Endothelial cell of umbilical vein (primary cell): ENCODE data around the gene TBC1D5. TPM values are rescaled to one million over a fixed set of nuclear protein-coding genes. Genes with fewer than 3 reads are reported as not detected.

ENCODE experiments used
- BruUV-seq: library from RNA; stranded (reverse); fragments of 400-500 nt; replicated peaks from 2 replicates; lab custom pipeline; 2021; lab: Mats Ljungman, UMichigan
- CTCF ChIA-PET: fragments of 300-600, 350-600 bp; sonication (Branson Sonifier 250); formaldehyde crosslinking; loops from one replicate; lab custom pipeline; 2021; ENCODE audit warnings: antibody characterized with exemption, inconsistent platforms; lab: Charles Lee
- POLR2A ChIA-PET: fragments of 300-600, 350-600 bp; sonication (Branson Sonifier 250); formaldehyde crosslinking; loops from one replicate; lab custom pipeline; 2021; ENCODE audit warnings: antibody characterized with exemption, inconsistent platforms; lab: Charles Lee
- DNase-seq: peaks from one replicate; pipeline ENCODE4 v3.0.0-alpha.2; 2011; ENCODE audit warnings: low read depth, low spot score
- FAIRE-seq: peaks from 2 replicates; lab custom pipeline; 2011; peaks lifted over from hg19 to GRCh38; lab: Jason Lieb, UNC
- H2AFZ ChIP-seq: 2 replicates; pipeline ENCODE4 v1.6.0; 2012; ENCODE audit warnings: low read depth, low read length, control low read depth, inconsistent platforms
- H3K27ac ChIP-seq: 2 replicates; pipeline ENCODE4 v1.5.1; 2011; ENCODE audit warnings: low read depth, mild to moderate bottlenecking, control low read depth, low read length, moderate library complexity; ENCODE audit not compliant: insufficient read depth
- H3K27me3 ChIP-seq, 2 experiments: 2 replicates each; pipeline versions ENCODE4 v1.6.0 to v1.6.1; 2011; ENCODE audit warnings: low read length in 2 of 2, mixed read lengths in 1 of 2; ENCODE audit not compliant: control insufficient read depth in 2 of 2, insufficient read depth in 2 of 2
- H3K36me3 ChIP-seq, 2 experiments: 2 replicates in 1 of 2; 3 replicates in 1 of 2; pipeline ENCODE4 v1.5.1; 2011; ENCODE audit warnings: low read length in 2 of 2, mild to moderate bottlenecking in 1 of 2, moderate library complexity in 1 of 2; ENCODE audit not compliant: control insufficient read depth in 2 of 2, insufficient read depth in 2 of 2; ENCODE audit errors: extremely low read depth in 1 of 2
- H3K4me1 ChIP-seq: 3 replicates; pipeline ENCODE4 v1.5.1; 2011; ENCODE audit warnings: mild to moderate bottlenecking, low read length; ENCODE audit not compliant: control insufficient read depth, insufficient read depth; ENCODE audit errors: extremely low read depth
- H3K4me2 ChIP-seq: 2 replicates; pipeline ENCODE4 v1.6.1; 2011; ENCODE audit warnings: low read length, control low read depth, mixed read lengths; ENCODE audit not compliant: insufficient read depth
- H3K4me3 ChIP-seq, 3 experiments: fragments of 200-600 bp in 1 of 3; sonication (generic), shearing (Covaris generic) in 1 of 3; replicated peaks in 1 of 3; 2 replicates each; pipeline ENCODE4 v1.5.1; 2011 to 2016; ENCODE audit warnings: control low read depth in 3 of 3, low read length in 3 of 3, mild to moderate bottlenecking in 2 of 3, inconsistent platforms in 1 of 3, low read depth in 1 of 3, moderate library complexity in 1 of 3; ENCODE audit not compliant: insufficient read depth in 1 of 3
- H3K79me2 ChIP-seq: 2 replicates; pipeline ENCODE4 v1.6.0; 2012; ENCODE audit warnings: low read length, inconsistent platforms; ENCODE audit not compliant: control insufficient read depth, insufficient read depth
- H3K9ac ChIP-seq: replicated peaks from 2 replicates; pipeline ENCODE3; 2011; ENCODE audit warnings: low read length, control low read depth; ENCODE audit not compliant: insufficient read depth; ENCODE audit errors: extremely low read depth
- H3K9me1 ChIP-seq: replicated peaks from 3 replicates; pipeline ENCODE4 v1.6.0; 2011; ENCODE audit warnings: mild to moderate bottlenecking, low read length; ENCODE audit not compliant: control insufficient read depth, insufficient read depth; ENCODE audit errors: extremely low read depth
- H3K9me3 ChIP-seq: replicated peaks from 2 replicates; pipeline ENCODE4 v1.5.1; 2012; ENCODE audit warnings: low read length, inconsistent platforms; ENCODE audit not compliant: control insufficient read depth, insufficient read depth
- H4K20me1 ChIP-seq: replicated peaks from 2 replicates; pipeline ENCODE3; 2011; ENCODE audit warnings: mild to moderate bottlenecking, low read length; ENCODE audit not compliant: control insufficient read depth, insufficient read depth; ENCODE audit errors: extremely low read depth
- EZH2 ChIP-seq: IDR thresholded peaks from 2 replicates; pipeline ENCODE4 v1.6.1; 2012; ENCODE audit warnings: borderline replicate concordance, low read depth, mild to moderate bottlenecking, moderate library complexity, low read length, inconsistent platforms; ENCODE audit not compliant: severe bottlenecking
- FOS ChIP-seq: IDR thresholded peaks from 2 replicates; pipeline ENCODE4 v1.6.1; 2011; ENCODE audit warnings: mild to moderate bottlenecking, low read length, moderate library complexity, borderline replicate concordance; ENCODE audit not compliant: insufficient read depth
- JUN ChIP-seq: IDR thresholded peaks from 2 replicates; pipeline ENCODE4 v1.6.1; 2011; ENCODE audit warnings: borderline replicate concordance, low read depth; ENCODE audit not compliant: insufficient read length, insufficient read depth
- MAX ChIP-seq: IDR thresholded peaks from 2 replicates; pipeline ENCODE4 v1.6.1; 2011; ENCODE audit not compliant: insufficient read depth, insufficient read length
- MYC ChIP-seq: IDR thresholded peaks from one replicate; pipeline ENCODE4 v1.6.1; 2011; ENCODE audit warnings: mild to moderate bottlenecking, low read depth, low read length
- POLR2AphosphoS5 ChIP-seq: IDR thresholded peaks from 2 replicates; pipeline ENCODE4 v1.6.1; 2012; ENCODE audit warnings: low read depth, mild to moderate bottlenecking, control low read depth, low read length, moderate library complexity; ENCODE audit not compliant: insufficient read depth
- dilution Hi-C: fragments of 300-500 bp; cut with MboI; formaldehyde crosslinking; loops from one replicate; pipeline ENCODE4 v1.15.0; 2019; ENCODE audit warnings: low sequenced_read_pairs; ENCODE audit not compliant: extremely low pct_ligation_motif_present
- intact Hi-C: fragments of 100-400 bp; cut with micrococcal nuclease; formaldehyde crosslinking; loops from one replicate; pipeline ENCODE4 v1.10.0; 2022
- polyA plus RNA-seq, 4 experiments: library from polyadenylated mRNA; depleted of rRNA in 3 of 4; stranded (reverse) in 3 of 4; unstranded in 1 of 4; fragments of >200 nt; gene quantifications; 2 replicates each; pipeline versions ENCODE4 v1.2.1 to v1.2.3, GENCODE V29; 2011 to 2012; ENCODE audit warnings: missing spikeins in 1 of 4
- total RNA-seq: library from RNA; stranded (reverse); gene quantifications from 2 replicates; pipeline ENCODE4 v1.2.3, GENCODE V29; 2021
- TF ChIP-seq, protein P1 (sequence below), 2 donors: IDR thresholded peaks; 1 replicate in 1 of 2; 2 replicates in 1 of 2; pipeline ENCODE4 v1.5.1; 2011; ENCODE audit warnings: low read length in 2 of 2, mild to moderate bottlenecking in 2 of 2, moderate library complexity in 2 of 2, control low read depth in 1 of 2, inconsistent platforms in 1 of 2, low read depth in 1 of 2; ENCODE audit not compliant: insufficient read depth in 1 of 2; ENCODE audit errors: extremely low read depth in 1 of 2

The TBC1D5 gene
- total and polyA plus RNA-seq, 2 donors (not counting 3 experiments of a cell fraction or from before 2014, with no cell fraction given): 17.5 to 44.7 TPM

- H3K27ac ChIP-seq: no peak overlapping the region
- no peaks in the 10 kb centered on the region for H4K20me1 ChIP-seq
- ChIA-PET POLR2A (no interaction called here), CTCF (no interaction called here)
- no peak for FAIRE-seq
- H3K4me2 ChIP-seq: no peak overlapping the region
- no peak overlapping the region for H3K4me3 ChIP-seq
- H3K9me3 ChIP-seq: no peaks in the 10 kb centered on the region
- H3K9ac ChIP-seq: no peak overlapping the region
- H3K79me2 ChIP-seq: no peaks in the 10 kb centered on the region
- DNase-seq: no peak
- BruUV-seq: no TSS peak
- no peaks in the 10 kb centered on the region for H3K36me3 ChIP-seq
- intact Hi-C loops: no loop called here
- no peak overlapping the region for H2AFZ ChIP-seq
- H3K4me1 ChIP-seq: no peaks in the 10 kb centered on the region
- H3K27me3 ChIP-seq: no peaks in the 10 kb centered on the region
- H3K9me1 ChIP-seq: no peaks in the 10 kb centered on the region
- TF ChIP-seq, protein P1, sequence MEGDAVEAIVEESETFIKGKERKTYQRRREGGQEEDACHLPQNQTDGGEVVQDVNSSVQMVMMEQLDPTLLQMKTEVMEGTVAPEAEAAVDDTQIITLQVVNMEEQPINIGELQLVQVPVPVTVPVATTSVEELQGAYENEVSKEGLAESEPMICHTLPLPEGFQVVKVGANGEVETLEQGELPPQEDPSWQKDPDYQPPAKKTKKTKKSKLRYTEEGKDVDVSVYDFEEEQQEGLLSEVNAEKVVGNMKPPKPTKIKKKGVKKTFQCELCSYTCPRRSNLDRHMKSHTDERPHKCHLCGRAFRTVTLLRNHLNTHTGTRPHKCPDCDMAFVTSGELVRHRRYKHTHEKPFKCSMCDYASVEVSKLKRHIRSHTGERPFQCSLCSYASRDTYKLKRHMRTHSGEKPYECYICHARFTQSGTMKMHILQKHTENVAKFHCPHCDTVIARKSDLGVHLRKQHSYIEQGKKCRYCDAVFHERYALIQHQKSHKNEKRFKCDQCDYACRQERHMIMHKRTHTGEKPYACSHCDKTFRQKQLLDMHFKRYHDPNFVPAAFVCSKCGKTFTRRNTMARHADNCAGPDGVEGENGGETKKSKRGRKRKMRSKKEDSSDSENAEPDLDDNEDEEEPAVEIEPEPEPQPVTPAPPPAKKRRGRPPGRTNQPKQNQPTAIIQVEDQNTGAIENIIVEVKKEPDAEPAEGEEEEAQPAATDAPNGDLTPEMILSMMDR (IDR thresholded peaks at IDR 0.05; ENCODE audit: extremely low read depth in 1 of 2, insufficient read depth in 1 of 2, low read depth in 1 of 2, low read length in 2 of 2): no peak
- TF ChIP-seq EZH2 (no peak), JUN (no peak), MYC (no peak), POLR2AphosphoS5 (no peak), MAX (no peak), FOS (no peak)
- dilution Hi-C loops: no loop called here
Measured at GRCh38 chr3:17772556-17772955, 30.1 kb upstream of the TBC1D5 start.
